C4-2B (cell line): ENCODE data around the gene ZFP62.
A peak's percentile ranks its signal among the peaks of the same experiment; 100 is the strongest.

Source experiments
- H3K27ac ChIP-seq: fragments of 450-650 bp; 2 replicates; pipeline ENCODE4 v1.5.1; 2017
- ZFX ChIP-seq: fragments of 450-650 bp; IDR thresholded peaks from 2 replicates; pipeline ENCODE4 v1.6.1; 2017
- TF ChIP-seq, protein P1 (sequence below): fragments of 450-650 bp; conservative IDR thresholded peaks from 2 replicates; pipeline ENCODE4 v1.5.1; 2017; ENCODE audit warnings: mild to moderate bottlenecking

Gene ZFP62

DNA sequence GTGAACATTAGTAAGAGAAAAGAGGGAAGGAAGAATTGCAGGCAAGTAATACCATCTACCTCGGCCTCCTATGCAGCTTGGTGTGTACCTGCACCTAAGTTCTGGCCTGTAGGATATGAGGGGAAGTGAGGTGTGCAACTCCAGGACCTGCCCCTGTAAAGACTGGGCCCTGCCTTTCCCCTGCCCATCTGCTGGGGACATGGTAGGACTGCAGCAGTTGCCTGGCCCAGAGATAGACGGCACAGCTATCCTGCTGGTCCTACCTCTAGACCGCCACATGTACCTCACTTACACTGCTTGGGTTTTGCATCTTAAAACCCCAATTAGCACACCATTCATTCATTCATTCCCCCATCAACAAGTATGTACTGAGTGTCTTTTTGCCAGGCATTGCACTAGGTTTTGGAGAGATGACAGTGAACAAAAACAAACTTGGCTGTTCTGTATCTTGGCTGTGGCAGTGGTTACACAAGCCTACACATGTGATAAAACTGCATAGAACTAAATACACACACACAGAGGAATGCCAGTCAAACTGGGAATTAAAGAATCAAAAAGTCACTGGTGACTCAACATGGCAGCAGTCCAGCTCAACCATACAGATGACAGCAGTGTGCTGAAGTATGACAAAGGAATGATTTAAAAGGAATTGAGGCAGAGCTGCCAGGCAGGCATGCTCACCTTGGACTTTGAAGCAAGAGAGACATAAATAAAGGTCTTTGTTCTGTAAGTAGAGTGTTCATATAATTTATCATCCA lies 35.1 kb downstream of the ZFP62 start:
- TF ChIP-seq, protein P1, sequence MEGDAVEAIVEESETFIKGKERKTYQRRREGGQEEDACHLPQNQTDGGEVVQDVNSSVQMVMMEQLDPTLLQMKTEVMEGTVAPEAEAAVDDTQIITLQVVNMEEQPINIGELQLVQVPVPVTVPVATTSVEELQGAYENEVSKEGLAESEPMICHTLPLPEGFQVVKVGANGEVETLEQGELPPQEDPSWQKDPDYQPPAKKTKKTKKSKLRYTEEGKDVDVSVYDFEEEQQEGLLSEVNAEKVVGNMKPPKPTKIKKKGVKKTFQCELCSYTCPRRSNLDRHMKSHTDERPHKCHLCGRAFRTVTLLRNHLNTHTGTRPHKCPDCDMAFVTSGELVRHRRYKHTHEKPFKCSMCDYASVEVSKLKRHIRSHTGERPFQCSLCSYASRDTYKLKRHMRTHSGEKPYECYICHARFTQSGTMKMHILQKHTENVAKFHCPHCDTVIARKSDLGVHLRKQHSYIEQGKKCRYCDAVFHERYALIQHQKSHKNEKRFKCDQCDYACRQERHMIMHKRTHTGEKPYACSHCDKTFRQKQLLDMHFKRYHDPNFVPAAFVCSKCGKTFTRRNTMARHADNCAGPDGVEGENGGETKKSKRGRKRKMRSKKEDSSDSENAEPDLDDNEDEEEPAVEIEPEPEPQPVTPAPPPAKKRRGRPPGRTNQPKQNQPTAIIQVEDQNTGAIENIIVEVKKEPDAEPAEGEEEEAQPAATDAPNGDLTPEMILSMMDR: no peak
- H3K27ac ChIP-seq: peak overlapping the region; percentile 20

DNA sequence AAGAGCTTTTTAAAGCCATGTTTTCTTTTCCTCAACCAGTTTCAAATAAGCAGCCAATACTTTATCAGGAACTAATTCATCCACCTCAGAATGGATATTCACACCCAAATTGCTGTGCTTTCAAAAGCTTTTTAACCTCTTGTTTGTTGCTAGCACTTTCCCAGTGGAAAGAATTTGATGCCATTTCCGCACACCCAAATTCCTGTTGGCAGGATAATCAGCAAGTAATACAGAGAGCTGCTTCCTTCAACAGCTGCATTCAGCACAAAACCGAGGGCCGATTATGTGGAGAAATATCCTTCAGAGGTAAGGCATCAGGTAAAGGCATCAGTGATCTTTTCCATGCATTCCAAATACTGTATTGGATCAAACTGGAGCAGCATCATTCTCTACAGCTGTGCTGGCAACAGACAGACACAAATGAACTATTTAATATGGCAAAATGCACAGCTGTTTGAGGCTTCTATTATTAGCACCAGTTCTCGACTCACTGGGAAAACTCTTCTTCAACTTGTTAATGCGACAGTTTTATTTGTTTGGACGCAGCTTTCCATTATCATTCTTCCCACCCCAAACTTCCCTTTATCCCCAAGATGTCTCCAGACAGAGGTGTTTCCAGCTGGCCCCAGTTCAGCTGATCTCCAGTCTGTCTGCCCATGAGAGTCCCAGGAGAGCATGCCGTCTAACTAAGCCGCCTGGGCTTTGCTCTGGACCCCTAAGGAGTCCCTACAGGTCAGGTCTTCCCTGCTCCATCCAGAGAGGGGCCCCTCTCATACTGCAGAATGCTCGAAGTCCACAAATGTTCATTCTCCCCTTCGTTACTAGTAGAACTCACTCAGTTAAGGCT lies 36.2 kb downstream of the ZFP62 start:
- TF ChIP-seq, protein P1: no peak
- no peak for TF ChIP-seq ZFX

DNA sequence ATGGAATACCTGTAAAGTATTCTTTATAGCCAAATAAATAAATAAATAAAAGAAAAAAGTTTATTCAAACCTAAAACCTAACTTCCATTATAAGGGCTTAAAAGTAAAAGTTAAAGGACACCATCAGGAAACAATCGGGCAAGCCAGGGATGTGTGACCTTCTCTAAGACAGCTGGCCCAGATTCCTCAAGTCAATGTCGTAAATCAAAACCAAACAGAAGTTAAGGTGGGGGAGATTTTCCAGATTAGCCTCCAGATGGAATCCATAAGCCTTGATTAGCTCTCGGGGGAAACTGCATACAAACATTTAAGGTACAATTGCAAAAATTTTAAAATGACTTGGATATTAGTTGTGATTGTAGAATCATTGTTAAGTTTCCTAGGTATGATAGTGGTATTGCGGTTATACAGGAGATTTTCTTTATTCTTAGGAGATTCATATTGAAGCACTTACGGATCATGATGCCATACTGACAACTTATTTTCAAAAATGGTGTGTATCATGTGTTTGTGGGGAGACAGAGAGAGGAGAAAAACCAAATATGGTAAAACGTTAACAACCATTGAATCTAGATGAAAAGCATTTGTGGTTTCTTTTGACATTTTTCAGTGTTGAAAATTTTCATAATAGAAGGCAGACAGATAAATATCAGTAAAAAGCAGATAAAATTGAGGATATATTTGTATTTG lies 37.0 kb downstream of the ZFP62 start:
- TF ChIP-seq, protein P1: no peak
- TF ChIP-seq ZFX: no peak
- no peak overlapping the region for H3K27ac ChIP-seq

More for the DNA sequence above, 36.2 kb downstream of the ZFP62 start:
- H3K27ac ChIP-seq: peak overlapping the region; percentile 20

DNA sequence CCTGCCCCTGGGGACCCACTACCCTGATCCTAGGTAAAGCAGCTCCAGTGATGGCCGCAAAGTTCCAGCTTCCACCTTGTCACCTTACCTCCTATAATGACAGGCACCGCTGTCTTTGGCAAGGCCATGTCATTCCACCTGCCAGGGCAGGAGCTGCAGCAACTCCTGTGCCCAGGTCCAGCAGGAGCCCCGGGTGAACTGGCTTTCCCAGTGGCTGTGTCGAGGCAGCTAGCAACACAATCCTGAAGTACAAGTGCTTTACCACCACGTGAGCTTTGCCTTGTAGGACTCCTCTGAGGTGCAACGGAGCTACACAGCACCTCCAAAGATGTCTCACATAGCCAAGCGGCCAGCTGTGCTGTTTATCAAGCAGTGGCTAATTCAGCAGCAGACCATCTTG lies 37.7 kb downstream of the ZFP62 start:
- H3K27ac ChIP-seq: no peak overlapping the region
- TF ChIP-seq, protein P1: no peak
- TF ChIP-seq ZFX: no peak

DNA sequence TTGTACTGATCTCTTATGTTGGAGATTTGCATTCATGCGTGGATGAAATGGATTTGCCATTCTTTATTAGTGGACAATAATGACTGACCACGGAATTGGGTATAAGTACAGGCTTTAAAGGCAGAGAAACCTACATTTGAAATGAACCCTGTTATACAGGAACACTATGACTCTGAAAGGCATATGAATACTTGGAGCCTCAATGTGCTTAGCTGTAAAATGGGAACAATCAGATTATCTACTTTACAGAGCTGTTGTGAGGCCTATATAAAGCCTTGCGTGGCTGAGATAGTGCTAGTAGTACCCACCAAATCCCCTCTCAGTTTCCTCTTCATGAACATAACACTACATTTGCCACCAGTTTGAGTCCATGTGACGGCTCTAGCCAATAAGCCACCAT lies 39.5 kb downstream of the ZFP62 start:
- no peak overlapping the region for H3K27ac ChIP-seq
- TF ChIP-seq ZFX: no peak
- TF ChIP-seq, protein P1: no peak

DNA sequence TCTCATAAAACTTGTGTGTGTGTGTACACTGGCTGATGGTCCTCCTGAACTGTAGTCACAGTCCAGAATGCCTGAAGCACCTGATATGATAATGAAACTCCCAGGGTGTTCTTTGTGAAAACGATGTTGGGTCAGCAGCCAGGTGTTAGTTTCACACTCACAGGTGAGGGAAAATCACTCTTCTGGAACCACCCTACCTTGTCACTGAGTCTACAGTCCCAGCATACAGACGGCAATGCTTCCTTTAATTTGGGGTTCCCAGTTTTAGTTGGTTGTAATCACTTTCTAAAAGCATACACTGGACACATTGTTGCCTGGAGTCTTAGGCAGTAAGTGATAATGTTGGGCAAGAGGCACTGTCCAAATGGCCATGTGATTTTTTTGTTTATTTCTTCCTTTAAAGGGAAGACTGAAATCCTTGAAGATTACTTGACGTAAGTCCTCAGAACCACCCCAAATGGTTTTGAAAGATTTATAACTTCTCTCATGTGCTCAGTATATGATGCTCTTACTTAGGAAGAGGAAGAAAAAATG lies 40.2 kb downstream of the ZFP62 start:
- no peak overlapping the region for H3K27ac ChIP-seq
- TF ChIP-seq, protein P1: no peak
- no peak for TF ChIP-seq ZFX
